UCSD-AML1 (cell line): ENCODE data around the gene HMGB3.
"Not testable (repeated sequence)": the region's sequence is repeated elsewhere in the genome, so short reads cannot be mapped to it uniquely, and the experiment has no call there.

Experiments used
- DNase-seq: peaks from one replicate; lab custom pipeline; 2025; ENCODE audit not compliant: unreplicated experiment; lab: John Stamatoyannopoulos, UW

Gene HMGB3

DNA sequence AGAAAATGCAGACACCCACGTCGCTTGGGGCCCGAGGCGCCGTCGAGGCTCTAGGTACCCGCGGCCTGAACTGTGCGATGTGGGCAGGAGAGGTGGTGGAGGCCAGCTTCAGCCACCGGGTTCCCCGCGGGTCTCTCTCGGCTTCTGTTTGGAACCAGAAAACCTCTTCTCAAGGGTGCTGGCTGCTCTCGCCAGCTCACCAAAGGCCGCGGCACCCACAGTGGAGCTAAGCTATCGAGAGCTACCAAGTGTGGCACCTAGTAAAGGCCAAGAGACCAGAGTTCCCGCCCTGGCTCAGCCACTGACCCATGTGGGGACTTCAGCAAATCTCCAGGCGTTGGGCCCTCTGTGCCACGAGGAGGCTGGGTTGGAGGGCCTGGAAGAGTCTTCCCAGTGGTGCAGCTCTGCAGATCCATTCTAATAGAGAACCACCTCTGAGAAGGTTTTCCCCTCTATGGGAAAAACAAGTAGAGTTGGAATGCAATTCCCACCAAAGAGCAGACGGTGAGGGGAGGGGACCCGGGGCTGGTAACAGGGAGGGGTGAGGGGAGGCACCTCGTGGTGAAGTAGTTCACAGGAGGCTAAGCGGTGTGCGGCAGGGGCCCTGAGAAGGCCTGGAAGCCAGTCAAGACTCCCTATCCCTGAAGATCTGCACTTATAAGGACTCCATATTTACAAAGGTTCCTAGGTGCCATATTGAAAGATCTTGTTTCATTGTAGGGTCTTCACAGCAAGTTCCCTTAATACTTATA lies 5.5 kb upstream of the HMGB3 start:
- no peak for DNase-seq

DNA sequence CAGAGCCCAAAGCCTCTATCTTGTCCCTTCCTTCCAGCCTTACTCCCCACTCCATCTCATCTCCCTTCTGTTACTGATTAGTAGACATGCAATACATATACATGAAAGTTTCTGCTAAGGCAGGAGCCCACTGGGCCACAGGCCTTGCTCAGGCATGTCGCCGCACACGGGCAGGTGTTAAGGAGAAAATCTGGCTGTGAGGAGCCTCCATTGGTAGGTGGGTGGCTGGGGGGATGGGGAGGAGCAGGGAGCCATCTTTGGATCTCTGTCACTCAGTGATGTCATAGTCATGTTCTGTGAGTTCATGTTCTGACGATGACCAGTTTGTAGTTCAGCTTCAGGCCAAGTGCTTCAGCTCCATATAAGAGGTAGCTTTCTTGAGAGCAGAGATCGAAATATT lies 2.9 kb upstream of the HMGB3 start:
- DNase-seq = no peak

DNA sequence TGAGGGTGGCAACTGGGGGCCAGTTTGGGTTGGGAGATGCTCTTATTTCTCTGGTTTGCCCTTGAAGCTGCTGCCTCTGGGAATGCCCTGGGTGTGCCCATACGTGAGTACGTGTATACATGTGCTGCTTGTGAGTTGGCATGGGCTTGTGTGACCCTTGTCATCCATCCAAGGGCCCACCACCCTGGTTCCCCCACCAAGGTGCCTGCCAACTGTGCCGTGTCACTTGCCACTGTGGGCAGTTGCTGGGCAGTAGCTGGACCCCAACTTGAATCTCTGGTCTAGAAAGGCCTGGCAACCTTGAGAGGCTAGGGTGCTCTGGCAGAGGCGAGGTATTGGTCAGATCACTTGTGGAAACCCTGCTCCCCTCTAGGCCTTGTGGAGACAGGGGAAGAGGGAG lies 2.4 kb upstream of the HMGB3 start:
- no peak for DNase-seq

DNA sequence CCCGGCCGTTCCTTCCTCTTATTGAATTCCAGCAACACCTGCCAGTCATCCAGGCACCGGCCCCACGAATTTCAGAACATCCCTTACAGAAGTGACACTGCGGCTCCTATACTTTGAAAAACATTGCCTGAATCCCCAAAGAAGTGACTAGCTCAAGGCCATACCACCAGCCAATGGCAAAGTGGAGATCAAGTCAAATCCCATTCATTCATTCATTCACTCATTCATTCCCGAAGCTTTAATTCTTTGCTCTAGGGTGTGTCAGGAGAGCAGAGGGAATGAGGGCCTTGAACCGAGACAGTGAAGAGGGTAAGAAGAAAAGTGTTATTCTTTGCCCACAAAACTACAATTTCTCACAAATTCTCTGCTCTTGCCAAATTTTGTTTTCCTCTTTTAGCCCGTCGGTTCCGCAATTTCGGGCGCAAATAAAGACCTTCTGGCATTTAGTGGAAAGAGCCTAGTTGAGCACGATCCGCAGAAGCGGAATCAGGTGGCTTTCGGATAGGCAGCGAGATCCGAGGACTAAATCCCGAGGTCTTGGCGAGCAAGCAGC lies 824 bp upstream of the HMGB3 start:
- no peak for DNase-seq

DNA sequence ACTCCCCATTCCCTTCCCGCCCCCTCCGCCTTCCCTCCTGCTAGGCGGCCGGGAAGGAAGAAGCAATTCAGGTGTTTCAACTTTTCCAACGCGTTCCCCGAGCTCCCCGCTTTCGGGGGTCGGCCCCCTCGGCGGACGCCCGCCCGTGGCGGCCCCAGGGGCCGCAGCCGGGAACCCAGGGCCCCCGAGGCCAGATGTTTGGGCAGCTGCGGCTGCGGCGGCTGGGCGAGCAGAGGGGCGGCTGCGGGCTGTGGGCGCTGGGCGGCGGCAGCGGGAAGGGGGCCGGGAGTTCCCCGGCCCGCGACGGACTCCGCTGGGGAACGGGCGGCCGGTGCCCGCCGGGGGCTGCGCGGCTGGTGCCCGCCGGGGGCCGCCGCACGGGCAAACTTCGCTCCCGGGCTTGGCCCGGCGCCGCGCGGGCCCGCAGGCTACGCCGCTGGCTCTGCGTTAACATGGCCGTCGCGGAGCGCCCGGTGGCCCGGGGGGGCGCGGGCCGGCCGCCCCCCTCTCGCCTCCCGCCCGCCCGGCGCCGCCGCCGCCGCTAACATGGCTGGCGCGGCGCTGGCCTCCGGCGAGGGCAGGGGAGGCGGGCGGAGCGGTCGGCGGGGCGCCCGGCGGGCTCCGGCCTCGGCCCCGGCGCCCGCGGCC lies 510 bp downstream of the HMGB3 start:
- DNase-seq = no peak

DNA sequence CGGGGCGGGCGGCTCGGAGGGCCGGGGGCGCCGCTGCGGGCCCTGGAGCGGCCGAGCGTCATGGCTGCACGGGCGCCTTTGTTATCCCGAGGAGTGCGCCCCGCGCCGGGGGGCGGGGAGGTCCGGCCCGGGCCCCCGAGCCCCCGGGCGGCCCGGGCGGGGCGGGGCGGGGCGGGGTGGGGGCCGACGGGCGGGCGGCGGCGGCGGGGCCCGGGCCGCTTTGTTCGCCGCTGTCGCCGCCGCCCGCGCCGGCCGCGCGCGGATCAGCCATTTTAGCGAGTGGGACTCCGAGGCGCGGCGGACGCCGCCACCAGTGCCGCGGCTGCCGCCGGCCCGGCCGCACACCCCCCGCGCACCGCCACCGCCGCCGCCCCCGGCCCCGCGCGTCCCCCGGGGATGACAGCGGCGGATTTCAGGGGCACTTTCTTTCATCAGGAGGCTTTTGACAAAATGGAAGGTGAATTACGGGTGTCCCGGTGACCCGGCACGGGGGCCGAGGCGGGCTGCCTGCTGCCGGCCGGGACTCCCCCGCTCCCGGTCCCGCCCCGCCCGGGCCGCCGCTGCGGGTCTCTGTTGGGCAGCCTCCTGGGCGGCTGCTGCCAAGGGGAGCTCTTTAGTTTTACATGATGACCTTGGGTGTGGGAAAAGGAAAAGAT lies 1.2 kb downstream of the HMGB3 start:
- no peak for DNase-seq

DNA sequence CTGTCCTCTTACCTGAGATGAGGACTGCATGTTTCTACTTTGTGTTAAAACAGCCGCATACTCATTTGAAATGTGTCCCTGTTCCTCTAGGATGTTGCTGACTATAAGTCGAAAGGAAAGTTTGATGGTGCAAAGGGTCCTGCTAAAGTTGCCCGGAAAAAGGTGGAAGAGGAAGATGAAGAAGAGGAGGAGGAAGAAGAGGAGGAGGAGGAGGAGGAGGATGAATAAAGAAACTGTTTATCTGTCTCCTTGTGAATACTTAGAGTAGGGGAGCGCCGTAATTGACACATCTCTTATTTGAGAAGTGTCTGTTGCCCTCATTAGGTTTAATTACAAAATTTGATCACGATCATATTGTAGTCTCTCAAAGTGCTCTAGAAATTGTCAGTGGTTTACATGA lies 4.6 kb downstream of the HMGB3 start:
- DNase-seq = not testable (repeated sequence)

DNA sequence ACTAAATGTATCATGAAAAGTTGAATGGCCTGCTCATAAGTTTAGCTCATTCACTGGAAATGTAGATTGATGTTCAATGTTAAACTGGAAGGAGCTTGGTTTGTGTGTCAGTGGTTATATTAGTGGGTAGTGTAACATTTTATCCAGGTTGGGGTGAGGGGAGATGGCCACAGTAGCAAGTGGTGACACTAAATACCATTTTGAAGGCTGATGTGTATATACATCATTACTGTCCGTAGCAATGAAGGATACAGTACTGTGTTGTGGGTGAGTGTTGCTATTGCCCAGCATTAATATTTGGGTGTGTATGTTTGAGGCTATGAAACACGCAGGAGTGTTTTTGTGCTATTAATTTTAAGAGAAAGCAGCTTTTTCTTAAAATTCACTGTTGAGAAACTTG lies 6.3 kb downstream of the HMGB3 start:
- DNase-seq = no peak

DNA sequence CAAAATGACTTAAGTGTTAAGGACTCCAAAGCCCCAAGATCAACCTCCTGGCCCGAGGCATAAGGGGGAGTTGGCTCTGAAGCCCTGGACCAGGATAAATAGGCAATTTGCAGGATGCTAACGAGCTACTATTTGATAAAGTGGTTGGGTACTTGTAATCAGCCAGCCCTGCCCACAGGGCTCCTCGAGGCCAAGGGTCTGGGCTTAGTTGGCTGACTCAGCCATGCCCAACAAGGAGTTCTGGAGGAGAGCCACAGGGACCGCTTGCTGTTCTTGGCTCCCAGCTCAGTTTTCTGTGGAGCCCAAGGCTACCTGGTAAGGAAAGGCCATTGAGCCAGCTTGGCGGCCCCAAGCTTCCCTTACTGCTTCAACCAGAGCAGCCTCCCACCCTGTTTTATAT lies 7.8 kb downstream of the HMGB3 start:
- no peak for DNase-seq

DNA sequence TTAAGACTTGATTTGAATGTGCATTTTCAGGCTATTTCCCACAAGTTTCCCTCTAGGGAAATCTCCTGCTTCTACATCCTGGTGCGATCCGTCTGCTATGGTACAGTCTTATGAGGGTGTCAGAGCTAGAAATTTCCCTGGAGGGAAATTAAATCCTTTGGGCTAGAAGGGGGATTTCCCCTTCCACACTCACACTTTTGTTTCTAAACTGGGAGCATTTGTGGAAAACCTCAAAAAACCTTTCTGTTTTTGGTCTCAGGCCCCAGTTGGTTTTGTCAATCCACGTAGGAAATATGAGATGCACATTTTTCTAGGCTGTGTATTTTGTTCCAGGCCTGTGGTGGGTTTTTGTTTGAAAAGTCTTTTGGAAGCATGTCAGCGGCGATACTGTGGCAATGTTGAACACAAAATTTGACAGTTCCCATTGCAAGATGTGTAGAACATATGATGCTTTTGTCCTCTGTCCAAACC lies 17.8 kb downstream of the HMGB3 start:
- DNase-seq = no peak

DNA sequence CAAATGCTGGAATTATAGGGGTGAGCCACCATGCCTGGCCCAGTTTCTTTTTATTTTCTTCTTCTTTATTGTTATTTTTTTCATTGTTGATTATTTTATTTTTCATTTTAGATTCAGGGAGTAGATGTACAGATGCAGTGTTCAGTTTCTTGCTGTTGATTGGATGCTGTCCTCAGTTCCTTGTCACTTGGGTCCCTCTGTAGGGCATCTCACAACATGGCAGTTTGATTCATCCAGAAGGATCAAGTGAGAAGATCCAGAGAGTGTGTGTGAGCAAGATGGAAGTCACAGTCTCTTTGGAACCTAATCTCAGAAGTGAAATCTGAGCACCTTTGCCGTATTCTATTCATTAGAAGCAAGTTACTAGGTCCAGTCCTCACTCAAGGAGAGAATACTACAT lies 20.9 kb downstream of the HMGB3 start:
- DNase-seq = no peak

DNA sequence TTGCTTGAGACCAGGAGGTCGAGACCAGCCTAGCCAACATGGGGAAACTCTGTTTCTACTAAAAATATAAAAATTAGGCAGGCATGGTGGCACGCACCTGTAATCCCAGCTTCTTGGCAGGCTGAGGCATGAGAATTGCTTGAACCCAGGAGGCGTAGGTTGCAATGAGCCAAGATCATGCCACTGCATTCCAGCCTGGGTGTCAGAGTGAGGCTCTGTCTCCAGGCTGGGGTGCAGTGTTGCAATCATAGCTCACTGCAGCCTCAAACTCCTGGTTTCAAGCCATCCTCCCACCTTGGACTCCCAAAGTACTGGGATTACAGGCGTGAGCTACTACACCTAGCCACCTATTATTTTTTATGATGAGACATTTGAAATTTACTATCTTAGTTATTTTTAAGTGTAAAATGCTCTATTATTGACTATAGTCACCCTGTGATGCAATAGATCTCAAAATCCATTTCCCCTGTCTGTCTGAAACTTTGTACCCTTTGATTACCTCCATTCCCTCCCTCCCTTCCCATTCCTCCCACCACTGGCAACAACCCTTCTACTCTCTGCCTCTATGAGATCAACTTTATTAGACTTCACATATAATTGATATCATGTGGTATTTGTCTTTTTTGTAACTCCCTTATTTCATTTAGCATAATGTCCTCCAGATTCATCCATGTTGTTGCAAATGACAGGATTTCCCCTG lies 23.4 kb downstream of the HMGB3 start:
- no peak for DNase-seq

DNA sequence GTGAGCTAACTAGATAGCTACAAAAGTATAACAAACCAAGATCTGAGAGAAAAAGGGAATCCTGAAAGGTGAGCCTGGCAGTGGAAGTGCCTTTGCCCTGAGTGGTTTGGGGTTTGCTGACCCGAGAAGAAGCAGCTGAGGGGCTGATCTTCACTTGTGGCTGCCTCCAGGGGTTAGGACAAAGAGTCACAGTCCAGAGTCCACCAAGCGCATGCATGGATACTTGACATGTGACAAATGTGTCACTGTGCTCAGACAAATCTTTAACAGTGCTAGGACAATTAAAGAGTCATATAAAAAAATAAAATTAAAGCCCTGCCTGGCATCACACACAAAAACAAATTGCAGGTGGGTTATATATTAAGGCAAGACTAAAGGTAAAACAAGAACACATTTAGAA lies 26.4 kb downstream of the HMGB3 start:
- no peak for DNase-seq

DNA sequence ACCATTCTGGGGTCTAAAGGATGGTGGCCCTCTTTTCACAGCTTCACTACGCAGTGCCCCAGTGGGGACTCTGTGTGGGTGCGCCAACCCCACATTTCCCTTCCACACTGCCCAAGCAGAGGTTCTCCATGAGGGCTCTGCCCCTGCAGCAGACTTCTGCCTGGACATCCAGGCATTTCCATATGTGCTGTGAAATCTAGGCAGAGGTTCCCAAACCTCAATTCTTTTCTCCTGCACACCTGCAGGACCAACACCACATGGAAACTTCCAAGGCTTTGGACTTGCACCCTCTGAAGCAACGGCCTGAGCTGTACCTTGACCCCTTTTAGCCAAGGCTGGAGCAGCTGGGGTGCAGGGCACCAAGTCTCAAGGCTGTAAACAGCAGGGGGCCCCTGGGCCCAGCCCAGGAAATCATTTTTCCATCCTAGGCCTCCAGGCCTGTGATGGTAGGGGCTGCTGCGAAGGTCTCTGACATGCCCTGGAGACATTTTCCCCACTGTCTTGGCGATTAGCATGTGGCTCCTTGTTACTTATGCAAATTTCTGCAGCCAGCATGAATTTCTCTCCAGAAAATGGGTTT lies 30.1 kb downstream of the HMGB3 start:
- DNase-seq = no peak

DNA sequence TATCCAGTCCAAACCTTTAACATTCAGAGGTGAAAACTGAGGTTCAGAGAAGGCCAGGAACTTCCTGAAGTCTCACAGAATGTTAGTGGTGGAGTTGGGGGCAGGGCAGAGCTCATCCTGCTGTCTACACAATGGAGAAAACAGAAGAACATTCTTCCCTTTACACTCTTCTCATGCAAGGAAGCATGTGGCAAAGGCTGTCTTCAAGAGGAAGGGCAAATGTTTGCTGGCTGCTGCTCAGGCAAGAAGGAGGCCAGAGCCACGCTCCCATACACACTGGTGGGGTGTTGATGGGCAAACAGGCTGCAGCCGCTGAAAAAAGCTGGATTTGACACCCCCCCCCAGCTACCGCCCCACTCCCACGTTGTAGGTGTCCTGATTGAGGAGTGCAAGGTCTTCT lies 32.5 kb downstream of the HMGB3 start:
- no peak for DNase-seq

DNA sequence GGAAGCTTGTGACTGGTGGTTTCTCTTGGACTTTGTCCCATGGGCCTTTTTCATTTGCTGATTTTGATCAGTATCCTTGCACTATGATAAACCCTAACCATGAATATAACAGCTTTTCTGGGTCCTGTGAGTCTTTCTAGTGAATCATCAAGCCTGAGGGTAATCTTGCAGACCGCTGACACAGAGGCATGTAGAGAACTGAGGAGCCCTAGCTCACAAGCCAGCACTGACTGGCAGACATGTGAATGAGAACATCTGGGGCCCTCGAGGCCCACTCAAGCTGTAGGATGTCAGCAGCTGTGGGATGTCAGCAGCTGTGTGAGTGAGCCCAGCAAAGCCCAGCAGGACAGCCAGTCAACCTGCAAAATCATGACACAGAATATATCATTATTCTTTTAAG lies 36.7 kb downstream of the HMGB3 start:
- no peak for DNase-seq

DNA sequence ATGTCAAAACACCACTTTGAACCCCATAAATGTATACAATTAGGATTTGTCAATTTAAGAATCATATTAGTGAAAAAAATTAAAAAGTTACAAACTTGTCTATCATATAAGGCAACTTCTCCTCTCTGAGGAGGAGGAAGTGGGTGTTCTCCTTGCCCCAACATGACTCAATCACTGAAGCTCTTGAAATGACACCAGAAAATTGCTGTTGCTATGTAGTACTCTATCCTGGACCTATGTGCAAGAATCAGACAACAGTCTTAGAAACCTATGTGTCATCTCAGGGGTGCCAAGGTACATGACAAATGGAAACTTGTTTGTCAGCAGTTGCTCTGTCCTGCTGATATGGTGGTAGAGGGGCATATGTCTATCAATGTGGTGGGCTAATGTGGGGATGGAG lies 47.7 kb downstream of the HMGB3 start:
- DNase-seq = no peak

DNA sequence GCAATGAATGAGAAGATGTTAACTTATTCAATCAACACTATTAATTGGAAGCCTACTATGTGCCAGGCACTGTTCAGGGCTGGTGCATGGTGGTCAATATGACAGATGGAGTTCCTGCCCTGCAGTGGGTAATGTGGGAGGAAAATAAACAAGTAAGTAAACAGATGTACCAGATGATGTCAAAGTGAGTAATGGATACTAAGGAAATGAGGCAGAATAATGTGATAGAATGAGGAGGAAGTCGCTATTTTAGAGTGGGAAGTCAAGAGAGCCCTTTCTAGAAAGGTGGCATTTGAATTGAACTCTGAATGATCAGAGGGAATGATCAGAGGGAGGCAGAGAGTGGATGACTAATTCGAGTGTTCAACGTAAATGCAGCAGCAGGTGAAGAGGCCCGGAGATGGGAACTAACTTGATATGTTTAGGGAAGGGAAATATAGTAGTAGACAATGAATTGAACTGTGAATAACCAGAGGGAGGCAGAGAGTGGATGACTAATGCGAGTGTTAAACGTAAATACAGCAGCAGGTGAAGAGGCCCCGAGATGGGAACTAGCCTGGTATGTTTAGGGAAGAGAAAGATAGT lies 48.3 kb downstream of the HMGB3 start:
- DNase-seq = no peak

DNA sequence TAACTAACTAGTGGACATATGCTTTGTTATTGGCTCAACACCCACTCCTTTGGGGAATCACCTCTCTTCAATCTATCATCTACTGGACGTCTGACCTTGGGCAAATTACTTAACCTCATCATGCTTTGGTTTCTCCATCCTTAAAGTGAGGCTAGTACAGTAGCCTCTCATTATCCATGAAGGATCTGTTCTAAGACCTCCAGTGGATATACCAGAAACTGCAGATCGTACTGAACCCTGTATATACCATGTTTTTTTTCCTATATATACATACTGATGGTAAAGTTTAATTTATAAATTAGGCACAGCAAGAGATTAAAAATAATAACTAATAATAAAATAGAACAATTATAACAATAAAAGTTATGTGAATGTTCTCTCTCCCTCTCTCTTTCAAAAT lies 56.2 kb downstream of the HMGB3 start:
- DNase-seq = no peak
